Stimulated activated CD4-positive, alpha-beta T cell treated with anti-CD3 and anti-CD28 coated beads, Interleukin-1b, Interleukin-23, amount 100 ng/mL, for 24 hours (primary cell): ENCODE measurements around the gene FOXN1.
"Not testable (repeated sequence)": the region's sequence is repeated elsewhere in the genome, so short reads cannot be mapped to it uniquely, and the experiment has no call there.

Experiments
- DNase-seq, 4 experiments: peaks; one replicate each; pipeline ENCODE4 v3.0.0-alpha.2; 2020; ENCODE audit warnings: low read depth in 4 of 4, low spot score in 1 of 4

FOXN1 gene

DNA sequence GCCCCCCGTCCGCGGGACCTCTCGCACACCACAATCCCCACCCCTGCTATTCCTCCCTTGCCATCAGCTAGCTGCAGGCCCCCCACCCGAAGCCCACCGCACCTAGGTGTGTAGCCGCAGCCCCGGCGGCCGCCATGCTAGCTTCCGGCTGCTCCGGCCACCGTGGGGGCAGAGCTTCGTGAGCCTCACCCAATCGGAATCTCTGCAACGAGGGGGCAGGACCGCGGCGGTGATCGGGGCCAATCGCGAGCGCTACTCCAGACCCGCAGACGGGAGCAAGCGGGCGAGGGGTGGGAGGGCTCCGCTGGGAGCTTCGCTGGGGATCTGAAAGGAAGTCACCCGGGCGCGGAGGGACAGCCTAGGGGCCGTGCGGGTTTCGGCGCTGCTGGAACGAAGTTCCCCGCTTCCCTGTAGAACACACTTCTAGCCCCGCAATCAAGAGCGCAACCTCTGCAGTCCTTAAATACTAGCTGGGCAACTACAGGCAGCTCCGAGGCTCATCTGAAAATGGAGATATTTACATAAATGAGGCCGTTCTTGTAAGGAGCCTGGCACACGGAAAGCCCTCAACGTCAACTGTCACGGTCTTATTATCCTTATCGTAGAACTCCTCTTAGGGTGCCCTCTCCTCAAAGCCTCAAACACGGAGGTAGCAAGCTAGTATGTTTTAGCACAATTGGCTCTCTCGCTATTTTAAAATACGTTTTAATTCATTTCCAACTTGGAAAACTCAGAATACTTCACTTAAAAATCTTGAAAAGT, 65.4 kb downstream of the FOXN1 start, which contains the start of gene PIGS:
PIGS (minus strand) TSS at position 164 of the 762 bp plus-strand sequence; CDS start at position 136, 28 bp downstream.
- peak; percentile 80 to 93 (median 90) for DNase-seq

DNA sequence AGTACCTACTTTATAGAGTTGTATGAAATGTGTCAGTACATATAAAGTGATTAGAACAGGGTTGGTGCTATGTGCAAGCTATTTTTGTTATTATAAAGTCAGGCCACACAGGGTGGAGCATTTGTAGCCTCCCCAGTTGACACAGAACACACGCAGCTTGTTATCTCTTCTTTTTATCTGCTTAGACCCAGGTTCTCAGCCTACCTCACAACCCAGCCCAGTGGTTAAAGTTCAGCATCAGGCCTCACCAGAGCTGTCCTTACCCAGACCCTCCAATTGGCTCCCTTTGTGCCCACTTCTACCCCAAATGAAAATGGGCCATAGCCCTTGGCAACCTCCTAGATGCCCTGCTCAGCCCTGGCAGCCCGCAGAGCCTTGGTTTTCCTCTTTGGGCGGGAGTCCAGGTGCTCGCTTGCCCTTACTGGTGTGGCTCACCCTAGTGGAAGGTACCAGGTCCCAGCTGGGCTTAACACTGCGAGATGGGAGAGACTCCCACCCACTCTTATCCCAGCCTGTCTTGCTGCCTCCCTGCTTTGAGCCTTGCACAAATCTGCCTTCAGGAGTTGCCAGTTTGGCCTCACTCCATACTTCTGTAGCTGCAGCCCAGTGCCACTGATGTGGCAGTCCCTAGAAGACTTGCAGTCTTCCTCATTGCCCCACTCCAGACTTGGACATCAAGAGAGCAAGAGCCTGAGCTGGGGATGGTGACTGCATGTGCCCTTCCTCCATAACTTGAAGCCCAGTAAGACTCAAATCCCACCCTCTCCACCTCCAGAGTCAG, 66.3 kb downstream of the FOXN1 start:
- no peak for DNase-seq

DNA sequence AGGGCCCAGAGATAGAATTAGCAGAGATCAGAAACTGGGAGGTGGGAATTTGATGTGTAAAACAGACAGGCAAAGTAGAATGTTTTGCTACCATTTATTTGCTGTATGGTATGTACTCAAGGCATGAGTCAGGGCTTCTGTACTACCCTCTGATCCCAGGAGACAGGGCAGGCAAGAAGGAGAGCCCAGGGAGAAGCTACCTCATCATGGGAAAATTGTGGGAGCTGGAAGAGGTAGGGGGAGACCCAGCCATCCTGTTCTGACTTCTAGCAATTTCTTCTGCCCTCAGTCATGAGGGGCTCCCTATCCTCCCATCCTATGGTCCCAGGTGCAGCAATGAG, 66.9 kb downstream of the FOXN1 start:
- no peak for DNase-seq

DNA sequence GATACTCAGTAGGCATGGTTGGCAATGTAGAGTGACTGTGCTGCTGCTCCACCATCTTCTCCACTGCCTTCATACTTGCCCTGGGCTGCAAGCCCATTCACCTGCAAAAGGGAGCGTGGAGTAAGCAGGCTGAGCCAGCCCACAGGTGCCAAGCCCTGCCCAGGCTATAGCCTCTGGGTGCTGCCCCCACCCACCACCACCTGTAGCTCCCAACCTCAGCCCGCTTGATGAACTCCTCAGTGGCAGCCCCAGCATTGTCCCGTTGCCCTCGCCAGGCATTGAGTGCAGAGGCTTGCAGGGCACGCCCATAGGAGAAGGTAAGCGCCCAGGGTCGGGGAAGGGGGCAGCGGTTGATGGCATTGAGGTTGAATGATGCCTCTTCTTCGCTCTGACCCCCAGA, 67.4 kb downstream of the FOXN1 start:
- no peak for DNase-seq

DNA sequence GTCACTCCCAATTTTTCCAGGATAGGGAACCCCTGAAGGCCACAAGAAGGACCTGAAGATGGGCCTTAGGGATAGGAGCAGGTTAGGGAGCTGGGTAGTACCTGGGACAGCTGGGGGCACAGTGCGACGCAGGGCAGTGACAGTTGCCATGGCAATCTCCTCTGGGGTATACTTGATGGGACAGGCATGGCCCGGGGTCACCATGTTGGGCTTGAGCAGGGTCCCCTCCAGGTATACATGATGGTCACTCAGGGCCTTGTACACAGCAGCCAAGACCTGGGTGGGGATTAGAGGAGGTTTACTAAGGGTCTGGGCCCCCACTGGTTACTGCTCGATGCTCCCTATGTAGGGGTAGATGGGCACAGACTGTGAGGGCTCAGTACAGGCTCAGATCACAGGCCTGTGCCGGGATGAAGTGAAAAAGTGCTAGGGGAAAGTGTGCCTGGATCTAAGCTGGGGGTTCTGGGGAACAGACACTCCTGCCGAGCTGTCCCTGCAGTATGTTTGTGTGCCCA, 67.9 kb downstream of the FOXN1 start:
- no peak for DNase-seq

DNA sequence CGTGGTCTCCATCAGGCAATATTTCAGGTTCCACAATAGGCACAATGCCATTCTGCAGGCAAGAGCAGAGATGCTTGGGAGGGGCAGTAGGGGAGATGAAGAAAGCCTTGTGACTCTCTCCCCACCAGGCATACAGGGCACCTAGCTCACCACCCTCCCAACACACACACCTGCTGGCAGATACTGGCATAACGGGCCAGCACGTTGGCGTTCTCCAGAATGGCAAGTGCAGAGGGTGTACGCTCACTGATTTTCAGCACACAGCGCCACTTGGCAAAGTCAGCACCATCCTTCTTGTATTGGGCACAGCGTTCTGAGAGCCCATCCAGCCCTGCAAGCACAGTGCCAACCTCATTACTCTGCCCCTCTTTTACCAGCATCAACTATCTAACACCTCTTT, 68.4 kb downstream of the FOXN1 start:
- no peak for DNase-seq

DNA sequence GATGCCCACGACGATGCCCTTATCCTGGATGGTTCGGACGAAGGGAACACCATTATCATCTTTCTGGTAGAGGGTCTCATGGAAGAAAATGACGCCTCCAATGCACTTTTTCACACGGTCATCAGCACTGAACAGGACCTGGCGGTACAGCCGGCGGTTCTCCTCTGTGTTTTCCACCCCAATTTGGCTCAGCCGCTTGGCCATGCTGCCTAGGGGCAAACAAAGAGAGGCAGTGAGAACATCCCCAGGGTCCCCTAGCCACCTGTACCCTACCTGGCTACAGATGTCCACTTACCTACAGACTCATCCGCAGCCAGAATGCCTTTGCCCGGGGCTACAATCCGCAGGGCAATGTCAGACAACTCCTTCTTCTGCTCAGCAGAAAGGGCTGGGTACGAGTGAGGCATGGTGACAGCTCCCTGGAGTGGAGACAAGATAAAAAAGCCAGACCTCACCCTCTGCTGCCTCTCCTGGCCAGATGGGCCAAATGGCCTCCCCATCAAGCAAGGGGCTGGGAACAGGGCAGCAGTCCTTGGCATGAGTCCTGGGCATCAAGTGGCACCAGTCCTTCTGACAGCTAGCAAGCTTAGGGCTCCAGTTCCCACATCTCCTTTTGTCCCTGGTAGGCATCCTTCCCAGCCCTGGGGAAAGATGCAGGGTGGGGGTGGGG, 69.1 kb downstream of the FOXN1 start:
- DNase-seq, result no peak

DNA sequence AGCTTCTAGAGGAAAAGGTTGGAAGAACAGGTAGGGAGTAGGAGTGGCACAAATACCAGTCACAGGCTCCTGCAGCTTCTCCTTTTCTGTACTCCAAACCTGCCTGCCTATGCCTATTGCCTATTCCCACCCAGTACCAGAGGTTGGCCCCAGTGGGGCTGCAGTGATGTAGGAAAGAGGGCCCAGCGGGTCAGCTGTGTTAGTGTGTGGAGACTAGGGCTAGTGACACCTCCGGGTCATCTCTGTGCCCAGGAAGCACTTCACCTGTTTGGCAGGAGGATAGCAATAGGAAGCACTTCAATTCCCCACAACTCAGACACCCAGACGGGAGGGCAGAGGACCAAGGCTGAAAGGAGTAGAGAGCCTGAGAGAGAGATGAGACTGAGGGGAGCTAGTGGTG, 69.9 kb downstream of the FOXN1 start:
- DNase-seq, result not testable (repeated sequence)

DNA sequence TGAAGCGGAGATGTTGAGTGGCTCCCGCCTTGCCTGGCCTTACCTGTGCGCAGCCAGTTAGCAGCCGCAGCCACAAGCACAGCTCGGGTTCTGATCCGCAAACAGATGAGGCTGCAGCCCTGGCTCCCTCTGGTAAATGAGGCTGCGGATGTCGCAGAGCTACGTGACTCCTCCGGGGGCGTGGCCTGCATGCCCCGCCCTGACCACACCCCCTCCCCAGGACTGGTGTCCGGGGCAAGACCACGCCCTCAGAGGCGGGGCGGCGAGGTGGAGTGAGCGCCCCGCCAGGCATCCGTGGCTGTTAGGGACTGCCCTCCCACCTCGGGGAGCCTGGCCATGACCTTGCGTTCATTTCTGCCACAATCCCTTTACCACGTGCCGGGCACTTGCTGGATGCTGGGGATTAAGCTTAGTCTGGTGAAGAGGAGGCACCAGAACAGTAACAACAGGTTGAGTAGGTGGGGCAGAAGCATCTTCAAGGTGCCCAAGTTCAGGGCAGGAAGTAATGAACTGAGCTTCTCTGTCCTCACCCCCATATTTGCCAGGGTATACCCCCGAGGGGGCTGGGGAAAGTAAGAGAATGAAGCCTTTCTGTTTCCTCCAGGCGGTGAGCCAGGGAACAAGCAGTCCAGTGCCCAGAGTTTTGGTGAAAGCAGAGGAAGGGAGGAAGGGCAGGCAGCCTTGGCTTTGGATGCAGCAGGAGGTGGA, 70.8 kb downstream of the FOXN1 start, which contains the start of gene ALDOC:
ALDOC (minus strand) TSS at position 138 of the 708 bp plus-strand sequence. CDS start 1,363 bp downstream, outside the sequence.
- peak; percentile 93 to 99 (median 96) for DNase-seq

DNA sequence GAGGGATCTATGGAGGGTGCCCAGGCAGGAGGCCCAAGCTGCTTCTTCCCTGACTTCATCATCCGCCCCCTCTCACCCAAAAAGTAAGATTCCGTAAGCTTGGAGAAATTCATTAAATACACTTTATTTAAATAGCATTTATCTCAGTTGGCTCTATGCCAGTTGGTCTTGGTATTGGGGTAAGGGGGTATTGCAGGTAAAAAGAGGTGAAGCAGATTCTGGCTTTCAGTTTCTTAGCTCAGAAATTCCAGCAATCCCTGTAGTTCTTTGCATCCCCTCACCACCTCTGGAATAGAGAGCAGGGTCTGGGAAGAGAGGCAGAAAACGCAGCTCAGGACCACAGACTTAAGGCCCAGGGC, 71.3 kb downstream of the FOXN1 start:
- DNase-seq, result no peak

DNA sequence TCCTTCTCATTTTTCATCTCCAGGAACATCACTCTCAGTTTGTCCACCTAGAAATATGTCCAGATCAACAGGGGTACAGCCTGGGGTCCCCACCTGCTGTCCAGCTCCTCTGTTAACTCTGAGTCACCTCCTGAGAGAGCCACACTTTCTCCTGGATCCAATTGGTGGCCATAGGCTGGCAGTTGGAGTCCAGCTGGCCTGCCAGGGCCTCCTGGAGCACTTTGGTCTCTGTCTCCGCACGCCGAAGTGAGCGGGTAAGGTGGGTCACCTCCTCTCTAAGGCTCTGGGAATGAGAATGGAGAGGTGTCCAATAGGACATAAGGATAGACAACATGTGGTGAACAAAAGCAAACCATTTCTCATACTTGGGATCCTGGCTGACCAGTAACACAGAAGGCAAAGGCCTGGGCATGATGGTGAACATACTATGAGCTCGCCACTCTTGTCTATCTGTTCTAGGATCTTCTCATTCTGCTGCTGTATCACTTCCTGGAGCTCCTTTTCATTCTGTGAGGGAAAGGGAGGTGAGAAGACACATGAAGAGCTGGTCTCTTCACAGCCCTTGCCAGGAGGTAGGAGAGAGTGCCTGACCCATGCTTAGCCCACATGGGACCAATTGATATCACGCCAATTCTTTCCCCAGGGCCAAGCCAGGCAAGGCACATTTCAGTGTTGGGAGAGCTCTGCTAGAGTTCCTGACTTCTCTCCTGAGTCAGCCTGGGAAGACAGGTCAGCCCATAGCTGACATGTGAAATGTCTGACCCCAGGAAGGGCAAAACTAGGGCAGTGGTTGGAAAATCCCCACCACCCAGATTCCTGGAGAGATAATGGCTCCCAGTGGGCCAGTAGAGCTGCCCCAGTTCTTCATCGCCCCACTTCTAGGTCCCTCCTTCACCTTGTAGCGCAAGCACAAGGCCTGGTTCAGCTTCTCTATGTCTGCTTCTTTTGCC, 72.4 kb downstream of the FOXN1 start:
- no peak for DNase-seq

DNA sequence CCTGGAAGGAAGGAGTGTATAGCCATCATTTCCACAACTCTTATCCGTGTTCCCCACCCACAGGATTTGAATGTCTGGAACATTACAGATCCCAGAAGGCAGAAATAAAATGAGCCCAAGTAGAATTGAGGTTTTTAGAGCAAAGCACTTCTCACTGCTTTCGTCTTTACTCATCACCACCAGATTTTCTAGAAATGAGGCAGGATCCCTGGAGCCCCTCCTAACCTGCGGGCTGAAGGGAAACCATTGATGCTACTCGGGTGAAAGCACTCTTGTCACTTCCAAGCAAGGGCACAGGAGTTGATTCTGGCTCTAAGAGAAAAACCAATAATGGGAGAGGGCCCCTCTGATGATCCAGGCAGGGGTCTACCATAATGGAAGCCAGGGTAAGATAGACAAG, 73.4 kb downstream of the FOXN1 start:
- DNase-seq, result no peak

DNA sequence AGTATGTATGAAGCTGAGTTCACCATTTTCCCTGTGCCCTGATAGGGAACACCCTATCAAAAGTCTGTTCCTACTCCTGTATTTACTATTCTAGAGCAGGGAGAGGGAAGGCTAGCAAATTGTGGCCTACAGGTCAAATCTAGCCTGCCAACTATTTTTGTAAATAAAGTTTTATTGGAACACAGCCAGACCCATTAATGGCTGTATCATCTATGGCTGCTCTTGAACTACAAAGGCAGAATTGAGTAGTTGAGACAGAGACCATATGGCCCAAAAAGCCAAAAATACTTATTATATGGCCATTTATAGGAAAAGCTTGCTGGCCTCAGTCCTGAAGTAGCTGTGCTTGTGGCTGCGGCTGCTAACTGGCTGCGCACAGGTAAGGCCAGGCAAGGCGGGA, 74.8 kb downstream of the FOXN1 start:
- no peak for DNase-seq

DNA sequence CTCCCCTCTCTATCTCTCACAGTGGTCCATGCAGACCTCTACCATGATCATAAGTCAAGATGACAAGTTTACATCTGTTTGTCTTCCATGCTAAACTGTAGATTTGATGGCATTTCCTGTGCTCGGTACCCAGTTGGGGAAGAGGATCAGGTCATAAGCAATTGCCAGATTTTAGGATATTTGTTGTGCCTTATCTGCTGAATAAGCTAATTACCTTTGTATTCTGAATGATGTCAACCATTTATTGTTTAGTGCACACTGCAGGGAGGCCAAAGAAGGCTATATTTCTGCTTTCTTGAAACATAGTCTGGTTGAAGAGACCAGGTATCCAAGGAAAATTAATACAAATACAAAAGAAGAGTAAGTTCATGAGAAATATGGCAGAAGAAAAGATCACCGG, 76.4 kb downstream of the FOXN1 start:
- no peak for DNase-seq

DNA sequence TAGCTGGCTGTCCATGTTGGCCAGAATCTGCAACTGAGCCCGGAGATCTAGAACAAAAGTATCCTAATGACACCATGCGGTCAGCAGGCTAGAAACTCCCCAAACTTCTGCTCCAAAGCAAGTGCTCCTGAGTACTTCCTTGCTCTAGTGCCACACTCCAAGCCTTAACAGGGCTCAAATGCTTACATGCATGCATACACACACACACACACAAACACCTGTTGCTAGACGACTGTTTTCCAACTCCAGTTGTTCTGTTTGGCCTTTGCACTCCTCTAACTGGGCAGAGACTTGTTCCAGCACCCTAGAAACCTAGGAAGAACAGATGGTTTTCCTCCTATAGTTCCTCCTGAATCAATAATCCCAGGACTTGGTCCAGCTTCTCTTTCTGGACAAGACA, 78.3 kb downstream of the FOXN1 start:
- no peak for DNase-seq

DNA sequence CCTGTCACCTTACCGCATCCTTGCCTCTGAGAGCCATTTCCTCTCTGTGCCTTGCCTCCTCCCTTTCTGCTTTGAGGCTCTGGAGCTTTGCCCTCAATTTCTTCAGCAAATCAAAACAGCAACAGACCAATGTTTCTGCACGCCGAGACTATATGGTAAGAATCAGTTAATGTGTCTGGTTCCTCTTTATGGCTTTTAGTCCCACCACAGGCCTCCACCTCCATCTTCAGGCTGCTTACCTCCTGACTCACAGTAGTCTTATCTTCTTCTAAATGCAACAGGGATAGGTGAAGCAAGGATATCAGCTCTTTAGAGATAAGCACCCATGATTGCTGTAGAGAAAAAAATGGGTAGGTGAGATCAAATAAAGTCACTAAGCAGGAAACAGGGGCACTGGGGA, 79.7 kb downstream of the FOXN1 start:
- no peak for DNase-seq
